ENCODE data around the gene KCTD11. TPM values are rescaled to one million over a fixed set of nuclear protein-coding genes. Genes with fewer than 3 reads are reported as not detected.

The KCTD11 gene
- total RNA-seq, 2 experiments from 2014 or later: 6.0 to 8.6 TPM

DNA sequence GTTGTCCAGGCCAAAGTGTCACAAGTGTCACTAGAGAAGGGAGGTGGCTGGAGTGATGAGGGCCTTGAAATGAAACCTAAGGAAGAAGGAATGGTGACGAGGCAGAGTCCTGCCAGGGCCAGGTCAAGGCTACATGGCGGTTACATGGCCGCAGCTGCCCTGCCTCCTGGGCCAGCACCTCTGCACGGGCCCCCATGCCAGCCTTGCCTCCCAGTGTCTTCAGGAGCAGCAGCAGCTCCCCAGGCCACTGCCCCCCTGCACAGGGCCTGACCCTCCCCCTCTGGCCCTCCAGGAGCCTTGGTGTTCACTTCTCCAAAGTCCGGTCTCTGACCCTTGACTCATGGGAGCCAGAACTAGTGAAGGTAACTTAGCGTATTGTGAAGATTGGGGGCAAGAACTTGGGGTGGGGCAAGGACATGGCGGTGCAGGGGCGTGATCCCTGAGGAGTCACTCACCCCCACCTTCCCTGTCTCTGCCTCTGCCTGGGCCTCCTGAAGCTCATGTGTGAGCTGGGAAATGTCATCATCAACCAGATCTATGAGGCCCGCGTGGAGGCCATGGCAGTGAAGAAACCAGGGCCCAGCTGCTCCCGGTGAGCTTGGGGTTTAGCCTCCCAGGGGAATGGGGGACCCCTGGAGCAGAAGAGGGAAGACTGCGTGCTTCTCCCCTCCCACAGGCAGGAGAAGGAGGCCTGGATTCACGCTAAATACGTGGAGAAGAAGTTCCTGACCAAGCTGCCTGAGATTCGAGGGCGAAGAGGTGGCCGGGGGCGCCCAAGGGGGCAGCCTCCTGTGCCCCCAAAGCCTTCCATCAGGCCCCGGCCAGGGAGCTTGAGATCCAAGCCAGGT is 4.1 kb upstream of the KCTD11 start:
- H3K4me2 ChIP-seq (ENCODE audit: low read length): no peak overlapping the region
- no peaks in the 10 kb centered on the region for H3K9me3 ChIP-seq (ENCODE audit: low read length)
- H3K9me2 ChIP-seq (ENCODE audit: insufficient read depth, low read length): no peaks in the 10 kb centered on the region
- BruUV-seq (replicated peaks): no TSS peak
- H3K4me1 ChIP-seq (ENCODE audit: insufficient read depth, low read length, poor library complexity, severe bottlenecking): peaks cover 31% of the 10 kb centered on the region
- TF ChIP-seq EZH2phosphoT487 (IDR thresholded peaks at IDR 0.05; ENCODE audit: borderline replicate concordance, low read depth, low read length): no peak
- TF ChIP-seq CTCF (conservative IDR thresholded peaks at IDR 0.05; ENCODE audit: low read length): no peak
- H3K36me3 ChIP-seq (ENCODE audit: insufficient read depth, low read length): peaks cover 56% of the 10 kb centered on the region
- H3K27ac ChIP-seq (ENCODE audit: low read depth, low read length, poor library complexity, severe bottlenecking): no peak overlapping the region
- no peaks in the 10 kb centered on the region for H4K20me1 ChIP-seq (ENCODE audit: insufficient read depth, low read length)
- no peak overlapping the region for H2AFZ ChIP-seq (ENCODE audit: low read length)
- intact Hi-C loops (cut with micrococcal nuclease; ENCODE audit: unreplicated experiment): no loop called here
- CTCF ChIA-PET (ENCODE audit: unreplicated experiment): no interaction called here
- POLR2A ChIA-PET: interaction anchor here (1.2 to 1.9 kb wide), 2 partner anchors 11 to 43 kb away, joined by 3 to 7 read pairs; partner anchors contain the start of gene ACAP1
- no peaks in the 10 kb centered on the region for H3K79me2 ChIP-seq (ENCODE audit: insufficient read depth, low read depth, low read length)
- no peak for DNase-seq (ENCODE audit: low spot score)
- H3K4me3 ChIP-seq (ENCODE audit: low read depth, low read length, poor library complexity, severe bottlenecking): no peak overlapping the region

- no TSS peak for BruUV-seq (replicated peaks)
- ChIA-PET CTCF (ENCODE audit: unreplicated experiment) (no interaction called here), POLR2A (interaction anchor here (0.6 to 1.9 kb wide), 4 partner anchors 12 to 75 kb away, joined by 3 to 7 read pairs (median 4); partner anchors contain the start of genes ACAP1 and NEURL4)
- no peak for TF ChIP-seq CTCF (conservative IDR thresholded peaks at IDR 0.05; ENCODE audit: low read length)
- TF ChIP-seq EZH2phosphoT487 (IDR thresholded peaks at IDR 0.05; ENCODE audit: borderline replicate concordance, low read depth, low read length): no peak
- intact Hi-C loops (cut with micrococcal nuclease; ENCODE audit: unreplicated experiment): no loop called here
- no peaks in the 10 kb centered on the region for H3K9me3 ChIP-seq (ENCODE audit: low read length)
- H3K4me1 ChIP-seq (ENCODE audit: insufficient read depth, low read length, poor library complexity, severe bottlenecking): peaks cover 31% of the 10 kb centered on the region
- no peak overlapping the region for H2AFZ ChIP-seq (ENCODE audit: low read length)
- no peak overlapping the region for H3K27ac ChIP-seq (ENCODE audit: low read depth, low read length, poor library complexity, severe bottlenecking)
- peaks cover 49% of the 10 kb centered on the region for H3K36me3 ChIP-seq (ENCODE audit: insufficient read depth, low read length)
- no peak for DNase-seq (ENCODE audit: low spot score)
- no peaks in the 10 kb centered on the region for H3K9me2 ChIP-seq (ENCODE audit: insufficient read depth, low read length)
- H3K79me2 ChIP-seq (ENCODE audit: insufficient read depth, low read depth, low read length): no peaks in the 10 kb centered on the region
- H3K4me2 ChIP-seq (ENCODE audit: low read length): no peak overlapping the region
- H4K20me1 ChIP-seq (ENCODE audit: insufficient read depth, low read length): no peaks in the 10 kb centered on the region
- H3K4me3 ChIP-seq (ENCODE audit: low read depth, low read length, poor library complexity, severe bottlenecking): no peak overlapping the region
Measured at GRCh38 chr17:7348478-7349242, 3.3 kb upstream of the KCTD11 start.
